HepG2 (cell line): ENCODE data around the gene GNAT3. TPM values are rescaled to one million over a fixed set of nuclear protein-coding genes. Genes with fewer than 3 reads are reported as not detected.

Experiments used
- ATAC-seq: fragments of 200-7000 bp; cut with Tn5 transposase; 3 replicates; pipeline ENCODE4 v1.9.1; 2020; ENCODE audit warnings: mild to moderate bottlenecking, moderate library complexity
- BruUV-seq: library from RNA; stranded (reverse); fragments of 400-500 nt; replicated peaks from 2 replicates; lab custom pipeline; 2021; lab: Mats Ljungman, UMichigan
- CTCF ChIA-PET: fragments of 300-600 bp; formaldehyde crosslinking; extraction: SDS; loops from one replicate; lab custom pipeline; 2021; ENCODE audit warnings: low total read pairs, inconsistent platforms, low intra/inter-chr PET ratio; lab: Yijun Ruan, JAX
- POLR2A ChIA-PET: fragments of 350-600 bp; sonication (Branson Sonifier 250); formaldehyde crosslinking; loops from one replicate; lab custom pipeline; 2020; ENCODE audit warnings: antibody characterized with exemption, inconsistent platforms; lab: Yijun Ruan, JAX
- DNase-seq: peaks from one replicate; pipeline ENCODE4 v3.0.0-alpha.2; 2015; ENCODE audit warnings: low spot score
- FAIRE-seq: peaks from 3 replicates; lab custom pipeline; 2011; peaks lifted over from hg19 to GRCh38; lab: Jason Lieb, UNC
- H2AFZ ChIP-seq: one replicate; pipeline ENCODE4 v1.6.1; 2011; ENCODE audit warnings: low read length, inconsistent platforms
- H3K27ac ChIP-seq: fragments of 300-600 bp; 3 replicates; pipeline ENCODE4 v1.8.0; 2011; ENCODE audit warnings: mixed run types, mild to moderate bottlenecking, mixed read lengths, low read length, inconsistent platforms; ENCODE audit not compliant: insufficient read depth; ENCODE audit errors: extremely low read length
- H3K27me3 ChIP-seq, 2 experiments: fragments of 200-600 bp in 1 of 2; 2 replicates in 1 of 2; 3 replicates in 1 of 2; pipeline versions ENCODE4 v1.6.0 to v1.8.0; 2011; ENCODE audit warnings: low read length in 2 of 2, mild to moderate bottlenecking in 2 of 2, moderate library complexity in 2 of 2, inconsistent platforms in 1 of 2; ENCODE audit not compliant: insufficient read depth in 2 of 2, control insufficient read depth in 1 of 2
- H3K36me3 ChIP-seq, 2 experiments: fragments of 200-600 bp in 1 of 2; replicated peaks in 1 of 2; 2 replicates in 1 of 2; 3 replicates in 1 of 2; pipeline versions ENCODE4 v1.5.1 to v1.8.0; 2011; ENCODE audit warnings: low read length in 2 of 2, inconsistent platforms in 1 of 2; ENCODE audit not compliant: insufficient read depth in 2 of 2, control insufficient read depth in 1 of 2
- H3K4me1 ChIP-seq: 2 replicates; pipeline ENCODE4 v1.5.1; 2012; ENCODE audit warnings: low read length, inconsistent platforms; ENCODE audit not compliant: insufficient read depth
- H3K4me2 ChIP-seq: 2 replicates; pipeline ENCODE4 v1.6.0; 2011; ENCODE audit warnings: low read depth, low read length, inconsistent platforms
- H3K4me3 ChIP-seq, 3 experiments: fragments of 200-600 bp in 1 of 3; sonication (generic), shearing (Covaris generic) in 1 of 3; replicated peaks in 1 of 3; 2 replicates each; pipeline ENCODE4 v1.5.1; 2011 to 2016; ENCODE audit warnings: low read length in 3 of 3, inconsistent platforms in 2 of 3, low read depth in 2 of 3, mild to moderate bottlenecking in 2 of 3, control low read depth in 1 of 3, mixed read lengths in 1 of 3; ENCODE audit not compliant: insufficient read depth in 1 of 3
- H3K79me2 ChIP-seq: one replicate; pipeline ENCODE4 v1.6.1; 2011; ENCODE audit warnings: low read length, inconsistent platforms; ENCODE audit not compliant: insufficient read depth
- H3K9ac ChIP-seq: 2 replicates; pipeline ENCODE4 v1.6.0; 2011; ENCODE audit warnings: mild to moderate bottlenecking, low read depth, low read length, inconsistent platforms; ENCODE audit not compliant: insufficient read depth
- H3K9me3 ChIP-seq: 2 replicates; pipeline ENCODE4 v1.5.1; 2012; ENCODE audit warnings: mild to moderate bottlenecking, low read length
- H4K20me1 ChIP-seq: 2 replicates; pipeline ENCODE4 v1.6.0; 2011; ENCODE audit warnings: inconsistent platforms, mild to moderate bottlenecking, low read length, moderate library complexity; ENCODE audit not compliant: insufficient read depth
- ARHGAP35 ChIP-seq: sonication (generic); formaldehyde crosslinking; IDR thresholded peaks from 2 replicates; pipeline ENCODE4 v1.9.0; 2022; ENCODE audit warnings: mild to moderate bottlenecking, inconsistent platforms, moderate library complexity, missing genetic modification reagents, borderline replicate concordance
- FIP1L1 ChIP-seq: fragments of 200-400 bp; formaldehyde crosslinking; IDR thresholded peaks from 2 replicates; pipeline ENCODE4 v1.6.1; 2018; ENCODE audit warnings: low read depth, mild to moderate bottlenecking, low read length, moderate library complexity, borderline replicate concordance; ENCODE audit not compliant: insufficient read depth
- HNRNPLL ChIP-seq: fragments of 200-400 bp; formaldehyde crosslinking; IDR thresholded peaks from 2 replicates; pipeline ENCODE4 v1.6.1; 2017; ENCODE audit warnings: mild to moderate bottlenecking, low read depth, low read length; ENCODE audit not compliant: poor library complexity, severe bottlenecking
- HOXA9 ChIP-seq: sonication (generic); formaldehyde crosslinking; IDR thresholded peaks from 2 replicates; pipeline ENCODE4 v1.8.1; 2022; ENCODE audit warnings: missing genetic modification reagents, mild to moderate bottlenecking, moderate library complexity, borderline replicate concordance
- HOXD1 ChIP-seq: sonication (generic); formaldehyde crosslinking; IDR thresholded peaks from 2 replicates; pipeline ENCODE4 v1.5.0; 2020; ENCODE audit warnings: missing genetic modification reagents
- KDM4B ChIP-seq: sonication (generic); formaldehyde crosslinking; IDR thresholded peaks from 2 replicates; pipeline ENCODE4 v1.4.0; 2020; ENCODE audit warnings: missing genetic modification reagents
- PAX8 ChIP-seq: sonication (generic); formaldehyde crosslinking; IDR thresholded peaks from 2 replicates; pipeline ENCODE4 v1.8.0; 2022; ENCODE audit warnings: mild to moderate bottlenecking, missing genetic modification reagents, borderline replicate concordance
- RBFOX2 ChIP-seq: fragments of 200-400 bp; formaldehyde crosslinking; IDR thresholded peaks from 2 replicates; pipeline ENCODE4 v1.6.1; 2017; ENCODE audit warnings: low read depth, mild to moderate bottlenecking, low read length
- STAT5B ChIP-seq: sonication (generic); formaldehyde crosslinking; IDR thresholded peaks from 2 replicates; pipeline ENCODE4 v1.4.0; 2020; ENCODE audit warnings: missing genetic modification reagents
- WIZ ChIP-seq: sonication (generic); formaldehyde crosslinking; IDR thresholded peaks from 2 replicates; pipeline ENCODE4 v1.5.1; 2020; ENCODE audit warnings: mild to moderate bottlenecking, missing genetic modification reagents
- YEATS2 ChIP-seq: sonication (generic); formaldehyde crosslinking; IDR thresholded peaks from 2 replicates; pipeline ENCODE4 v1.4.0; 2020; ENCODE audit warnings: missing genetic modification reagents, borderline replicate concordance
- ZNF138 ChIP-seq: sonication (generic); formaldehyde crosslinking; IDR thresholded peaks from 2 replicates; pipeline ENCODE4 v1.5.0; 2020; ENCODE audit warnings: mild to moderate bottlenecking, low read depth, missing genetic modification reagents
- ZNF282 ChIP-seq: fragments of 450-650 bp; IDR thresholded peaks from 2 replicates; pipeline ENCODE4 v1.6.1; 2018; ENCODE audit not compliant: partially characterized antibody
- ZNF317 ChIP-seq: sonication (generic); formaldehyde crosslinking; IDR thresholded peaks from 2 replicates; pipeline ENCODE4 v1.5.0; 2020; ENCODE audit warnings: mild to moderate bottlenecking, missing genetic modification reagents
- ZSCAN29 ChIP-seq: sonication (generic); formaldehyde crosslinking; conservative IDR thresholded peaks from 2 replicates; pipeline ENCODE4 v1.4.0; 2020; ENCODE audit warnings: mild to moderate bottlenecking, missing genetic modification reagents
- WGBS: methylation state at CpG from one replicate; pipeline ENCODE4 v1.1.6; 2017; ENCODE audit warnings: low lambda C conversion rate; 5-methylcytosine and 5-hydroxymethylcytosine counted together
- in situ Hi-C: cut with HindIII; loops from 2 replicates; pipeline ENCODE4 v1.10.0; 2017; ENCODE audit warnings: low pct_unique_long_range_greater_than_20kb; ENCODE audit not compliant: extremely low pct_ligation_motif_present
- intact Hi-C: fragments of 100-400 bp; cut with micrococcal nuclease; formaldehyde crosslinking; loops from one replicate; pipeline ENCODE4 v1.10.0; 2022; ENCODE audit not compliant: unreplicated experiment
- polyA plus RNA-seq, 8 experiments: library from polyadenylated mRNA; depleted of rRNA in 3 of 8; stranded (reverse) in 7 of 8; unstranded in 1 of 8; fragments of >200 nt; fragmentation: Illumina TruSeq in 4 of 8; extraction: Trizol in 4 of 8; gene quantifications; 2 replicates each; pipeline versions ENCODE4 v1.2.1 to v1.2.3, GENCODE V29; 2011 to 2016; ENCODE audit warnings: low read depth in 4 of 8, missing spikeins in 1 of 8, mixed read lengths in 1 of 8; ENCODE audit not compliant: insufficient read depth in 1 of 8
- total RNA-seq, 5 experiments: library from RNA; depleted of rRNA; stranded (reverse); fragments of >200 nt; fragmentation: Illumina TruSeq; extraction: Trizol; gene quantifications; 2 replicates each; pipeline ENCODE4 v1.2.3, GENCODE V29; 2016; ENCODE audit warnings: low read depth in 1 of 5
- TF ChIP-seq, protein P1 (sequence below): sonication (generic); formaldehyde crosslinking; IDR thresholded peaks from 2 replicates; pipeline ENCODE4 v1.9.0; 2021; ENCODE audit warnings: missing genetic modification reagents, borderline replicate concordance
- TF ChIP-seq, protein P2 (sequence below): sonication (generic); formaldehyde crosslinking; IDR thresholded peaks from 2 replicates; pipeline ENCODE4 v1.5.0; 2020; ENCODE audit warnings: mild to moderate bottlenecking, missing genetic modification reagents, borderline replicate concordance

Gene GNAT3
- total and polyA plus RNA-seq, 2 of the 13 experiments (the other 11 are each of a cell fraction or from before 2014, with no cell fraction given): not detected

DNA sequence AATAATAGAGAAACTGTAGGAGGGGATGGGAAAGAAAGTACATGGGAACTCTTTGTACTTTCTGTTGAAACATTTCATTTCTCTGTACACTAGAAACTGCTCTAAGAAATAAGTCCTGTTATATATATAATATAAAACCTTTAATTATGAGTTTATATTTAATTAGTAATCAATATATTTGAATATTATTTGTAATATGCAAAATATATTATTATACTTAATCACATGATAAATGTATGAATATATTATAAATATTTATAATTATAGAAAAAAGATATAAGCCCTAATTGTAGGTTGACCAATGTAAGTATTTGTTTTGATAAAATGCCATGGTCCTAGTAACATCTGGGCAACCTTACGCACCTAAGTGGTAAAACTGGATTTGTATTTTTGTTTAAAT lies 51.0 kb downstream of the GNAT3 start (continued):
- TF ChIP-seq WIZ (CRISPR knock-in tag) (no peak), ZNF317 (no peak), RBFOX2 (no peak), HOXD1 (CRISPR knock-in tag) (no peak), HNRNPLL (no peak), PAX8 (CRISPR knock-in tag) (no peak), YEATS2 (no peak), FIP1L1 (no peak), KDM4B (CRISPR knock-in tag) (no peak), ARHGAP35 (CRISPR knock-in tag) (no peak)
- TF ChIP-seq, protein P1, sequence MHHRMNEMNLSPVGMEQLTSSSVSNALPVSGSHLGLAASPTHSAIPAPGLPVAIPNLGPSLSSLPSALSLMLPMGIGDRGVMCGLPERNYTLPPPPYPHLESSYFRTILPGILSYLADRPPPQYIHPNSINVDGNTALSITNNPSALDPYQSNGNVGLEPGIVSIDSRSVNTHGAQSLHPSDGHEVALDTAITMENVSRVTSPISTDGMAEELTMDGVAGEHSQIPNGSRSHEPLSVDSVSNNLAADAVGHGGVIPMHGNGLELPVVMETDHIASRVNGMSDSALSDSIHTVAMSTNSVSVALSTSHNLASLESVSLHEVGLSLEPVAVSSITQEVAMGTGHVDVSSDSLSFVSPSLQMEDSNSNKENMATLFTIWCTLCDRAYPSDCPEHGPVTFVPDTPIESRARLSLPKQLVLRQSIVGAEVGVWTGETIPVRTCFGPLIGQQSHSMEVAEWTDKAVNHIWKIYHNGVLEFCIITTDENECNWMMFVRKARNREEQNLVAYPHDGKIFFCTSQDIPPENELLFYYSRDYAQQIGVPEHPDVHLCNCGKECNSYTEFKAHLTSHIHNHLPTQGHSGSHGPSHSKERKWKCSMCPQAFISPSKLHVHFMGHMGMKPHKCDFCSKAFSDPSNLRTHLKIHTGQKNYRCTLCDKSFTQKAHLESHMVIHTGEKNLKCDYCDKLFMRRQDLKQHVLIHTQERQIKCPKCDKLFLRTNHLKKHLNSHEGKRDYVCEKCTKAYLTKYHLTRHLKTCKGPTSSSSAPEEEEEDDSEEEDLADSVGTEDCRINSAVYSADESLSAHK: no peak
- TF ChIP-seq, all 625 proteins: peak for 0

DNA sequence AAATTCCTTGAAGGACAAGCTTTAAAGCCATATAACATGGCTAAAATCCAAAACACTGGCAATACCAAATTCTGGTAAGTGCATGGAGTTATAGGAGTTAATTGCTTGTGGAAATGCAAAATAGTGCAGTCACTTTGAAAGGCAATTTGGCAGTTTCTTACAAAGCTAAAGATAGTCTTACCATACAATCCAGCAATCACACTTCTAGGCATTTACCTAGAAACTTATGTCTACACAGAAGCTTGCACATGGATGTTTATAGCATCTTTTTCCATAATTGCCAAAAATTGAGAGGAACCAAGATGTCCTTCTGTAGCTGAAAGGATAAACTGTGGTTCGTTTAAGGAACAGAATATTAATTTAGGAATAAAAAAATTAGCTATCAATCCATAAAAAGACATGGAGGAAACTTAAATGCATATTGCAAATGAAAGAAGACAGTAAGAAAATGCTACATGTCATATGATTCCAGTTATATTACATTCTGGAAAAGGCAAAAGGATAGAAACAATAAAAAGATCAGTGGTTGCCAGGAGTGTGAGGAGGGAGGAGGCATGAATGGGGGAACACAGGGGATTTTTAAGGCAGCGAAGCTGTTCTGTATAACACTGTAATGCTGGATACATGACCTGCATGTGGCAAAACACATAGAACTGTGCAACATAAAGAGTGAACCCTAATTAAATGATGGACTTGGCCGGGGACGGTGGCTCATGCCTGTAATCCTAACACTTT lies 51.9 kb downstream of the GNAT3 start:
- Histone ChIP-seq H3K4me1 (no peaks in the 10 kb centered on the region), H4K20me1 (no peaks in the 10 kb centered on the region), H3K4me2 (0 out of 2 replicates have a peak overlapping the region, but pooled peaks have one; percentile 28), H3K27me3 (no peaks in the 10 kb centered on the region), H3K36me3 (no peaks in the 10 kb centered on the region), H3K27ac (no peak overlapping the region), H3K79me2 (no peaks in the 10 kb centered on the region), H3K9me3 (no peaks in the 10 kb centered on the region), H2AFZ (no peak overlapping the region), H3K4me3 (no peak overlapping the region), H3K9ac (no peak overlapping the region)
- intact Hi-C loops: no loop called here
- TF ChIP-seq ZNF138 (CRISPR knock-in tag) (no peak), STAT5B (CRISPR knock-in tag) (no peak), ZSCAN29 (CRISPR knock-in tag) (no peak), ZNF282 (no peak), HOXA9 (CRISPR knock-in tag) (no peak)
- TF ChIP-seq, protein P2, sequence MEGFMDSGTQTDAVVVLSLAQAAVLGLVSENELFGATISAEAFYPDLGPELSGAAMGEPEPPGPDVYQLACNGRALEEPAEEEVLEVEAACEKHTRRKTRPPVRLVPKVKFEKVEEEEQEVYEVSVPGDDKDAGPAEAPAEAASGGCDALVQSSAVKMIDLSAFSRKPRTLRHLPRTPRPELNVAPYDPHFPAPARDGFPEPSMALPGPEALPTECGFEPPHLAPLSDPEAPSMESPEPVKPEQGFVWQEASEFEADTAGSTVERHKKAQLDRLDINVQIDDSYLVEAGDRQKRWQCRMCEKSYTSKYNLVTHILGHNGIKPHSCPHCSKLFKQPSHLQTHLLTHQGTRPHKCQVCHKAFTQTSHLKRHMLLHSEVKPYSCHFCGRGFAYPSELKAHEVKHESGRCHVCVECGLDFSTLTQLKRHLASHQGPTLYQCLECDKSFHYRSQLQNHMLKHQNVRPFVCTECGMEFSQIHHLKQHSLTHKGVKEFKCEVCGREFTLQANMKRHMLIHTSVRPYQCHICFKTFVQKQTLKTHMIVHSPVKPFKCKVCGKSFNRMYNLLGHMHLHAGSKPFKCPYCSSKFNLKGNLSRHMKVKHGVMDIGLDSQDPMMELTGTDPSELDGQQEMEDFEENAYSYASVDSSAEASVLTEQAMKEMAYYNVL: no peak
- FAIRE-seq (no peak), DNase-seq (no peak), ATAC-seq (no peak)
- in situ Hi-C loops: no loop called here
- ChIA-PET CTCF (no interaction called here), POLR2A (no interaction called here)
- WGBS: 57% methylated on average over 4 of the region's 4 CpGs
- no TSS peak for BruUV-seq
